GM18909 (cell line): ENCODE measurements around the gene GAS6.

Experiments used
- ATAC-seq: cut with Tn5 transposase; IDR thresholded peaks from one replicate; pipeline ENCODE4 v1.9.1; 2021; ENCODE audit warnings: mild to moderate bottlenecking; ENCODE audit not compliant: unreplicated experiment, poor library complexity

GAS6 gene

DNA sequence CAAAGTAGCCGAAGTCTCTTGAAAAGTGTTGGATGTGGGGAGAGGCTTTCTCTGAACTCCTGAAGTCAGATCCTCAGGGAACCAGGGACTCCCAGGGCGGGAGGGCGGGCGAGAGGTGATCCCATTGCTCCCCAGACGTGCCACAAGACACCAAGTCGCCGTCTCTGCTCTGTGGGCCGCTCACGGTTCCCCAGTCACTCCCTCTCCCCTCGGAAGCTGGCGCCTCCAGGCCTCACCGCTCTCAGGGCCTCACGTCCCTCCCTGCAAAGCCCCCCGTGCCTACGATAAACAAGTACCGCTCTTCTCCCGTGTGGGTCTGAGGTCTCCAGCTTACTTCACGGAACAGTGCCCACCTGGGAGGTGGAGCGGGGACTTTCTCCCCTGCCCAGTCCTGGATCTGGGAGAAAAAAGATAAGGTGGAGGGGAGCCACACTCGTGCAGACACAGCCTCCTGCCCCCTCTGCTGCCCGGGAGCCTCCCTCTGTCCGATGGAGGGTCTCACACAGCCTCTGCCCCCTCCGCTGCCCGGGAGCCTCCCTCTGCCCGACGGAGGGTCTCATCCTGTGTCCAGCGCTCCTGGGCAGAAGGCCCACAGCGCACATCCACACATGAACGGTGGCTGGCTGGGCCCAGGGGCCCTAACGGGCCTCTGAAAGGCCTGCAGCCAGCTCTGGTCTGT lies 50.7 kb downstream of the GAS6 start:
- no peak for ATAC-seq

DNA sequence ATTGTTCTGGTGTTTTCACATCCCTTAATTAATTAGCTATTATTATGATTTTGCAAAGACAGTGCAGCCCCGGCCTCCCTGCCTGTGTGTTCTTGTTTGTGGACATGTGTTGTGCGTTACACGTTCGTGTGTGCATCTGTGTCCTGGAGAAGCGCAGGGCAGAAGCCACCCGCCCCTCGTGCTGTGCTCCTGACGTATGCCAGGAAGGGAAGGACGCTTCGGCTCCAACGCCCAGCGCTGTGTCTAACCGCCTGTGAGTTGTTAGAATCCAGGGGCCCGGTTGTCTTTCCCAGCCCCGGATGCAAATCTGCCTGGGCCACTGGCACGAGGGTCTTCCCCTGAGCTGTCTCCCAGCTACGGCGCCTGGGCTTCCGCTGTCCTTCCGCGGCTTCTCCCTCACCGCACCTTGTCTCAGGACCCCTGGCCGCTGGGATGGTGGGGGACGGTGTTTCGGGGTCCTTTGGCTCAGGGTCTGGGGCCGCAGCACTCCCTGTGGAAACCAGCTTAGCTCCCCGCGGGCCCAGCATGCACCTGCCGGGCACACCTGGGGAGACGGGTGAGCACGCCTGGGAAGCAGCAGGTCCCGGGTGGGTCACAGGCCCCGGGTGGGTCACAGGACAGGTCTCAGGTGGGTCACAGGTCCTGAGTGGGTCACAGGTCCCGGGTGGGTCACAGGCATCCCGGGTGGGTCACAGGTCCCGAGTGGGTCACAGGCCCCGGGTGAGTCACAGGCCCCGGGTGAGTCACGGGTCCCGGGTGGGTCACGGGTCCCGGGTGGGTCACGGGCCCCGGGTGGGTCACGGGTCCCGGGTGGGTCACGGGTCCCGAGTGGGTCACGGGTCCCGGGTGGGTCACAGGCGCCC lies 51.5 kb downstream of the GAS6 start:
- no peak for ATAC-seq

DNA sequence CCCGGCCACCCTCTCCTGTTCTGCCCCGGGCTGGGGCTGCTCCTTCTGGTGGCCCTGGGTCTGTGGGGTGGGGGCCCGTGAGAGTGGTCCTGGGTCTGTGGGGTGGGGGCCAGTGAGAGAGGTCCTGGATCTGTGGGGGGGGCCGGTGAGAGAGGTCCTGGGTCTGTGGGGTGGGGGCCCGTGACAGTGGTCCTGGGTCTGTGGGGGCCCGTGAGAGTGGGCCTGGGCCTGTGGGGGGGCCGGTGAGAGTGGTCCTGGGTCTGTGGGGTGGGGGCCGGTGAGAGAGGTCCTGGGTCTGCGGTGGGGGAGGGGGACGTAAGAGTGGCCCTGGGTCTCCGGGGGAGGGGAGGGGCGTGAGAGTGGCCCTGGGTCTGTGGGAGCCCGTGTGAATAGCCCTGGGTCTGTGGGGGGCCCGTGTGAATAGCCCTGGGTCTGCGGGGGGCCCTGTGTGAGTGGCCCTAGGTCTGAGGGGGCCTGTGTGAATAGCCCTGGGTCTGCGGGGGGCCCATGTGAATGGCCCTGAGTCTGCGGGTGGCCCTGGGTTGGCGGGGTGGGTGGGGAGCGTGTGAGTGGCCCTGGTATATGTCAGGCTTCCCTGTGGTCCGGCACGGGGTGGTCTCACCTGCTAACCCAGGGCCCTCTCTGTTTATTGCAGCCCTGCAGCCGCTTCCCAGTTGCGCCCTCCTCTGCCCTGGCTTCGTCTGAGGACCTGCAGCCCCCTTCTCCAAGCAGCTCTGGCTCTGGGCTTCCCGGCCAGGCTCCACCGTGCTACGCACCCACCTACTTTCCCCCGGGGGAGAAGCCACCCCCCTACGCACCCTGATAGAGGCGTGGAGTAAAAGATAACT lies 52.6 kb downstream of the GAS6 start:
- ATAC-seq, result no peak

DNA sequence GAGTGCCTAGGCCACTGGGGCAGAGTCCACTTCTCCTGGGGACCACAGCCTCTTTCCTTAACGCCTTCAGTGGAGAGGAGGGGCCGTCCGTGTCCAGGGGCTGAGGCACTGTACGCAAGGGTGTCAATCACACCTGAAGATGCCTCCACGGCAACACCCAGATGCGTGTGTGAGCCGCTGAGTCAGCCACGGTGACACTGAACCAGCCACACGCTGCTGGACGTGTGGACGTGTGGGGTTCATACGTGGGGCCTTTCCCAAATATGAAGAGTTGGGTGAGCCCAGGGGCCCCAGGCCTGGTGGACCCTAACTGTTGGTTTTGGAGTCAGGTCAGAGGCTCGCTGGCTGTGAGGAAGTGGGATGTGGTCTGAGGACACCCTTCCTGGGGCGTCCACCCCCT lies 53.2 kb downstream of the GAS6 start:
- no peak for ATAC-seq

DNA sequence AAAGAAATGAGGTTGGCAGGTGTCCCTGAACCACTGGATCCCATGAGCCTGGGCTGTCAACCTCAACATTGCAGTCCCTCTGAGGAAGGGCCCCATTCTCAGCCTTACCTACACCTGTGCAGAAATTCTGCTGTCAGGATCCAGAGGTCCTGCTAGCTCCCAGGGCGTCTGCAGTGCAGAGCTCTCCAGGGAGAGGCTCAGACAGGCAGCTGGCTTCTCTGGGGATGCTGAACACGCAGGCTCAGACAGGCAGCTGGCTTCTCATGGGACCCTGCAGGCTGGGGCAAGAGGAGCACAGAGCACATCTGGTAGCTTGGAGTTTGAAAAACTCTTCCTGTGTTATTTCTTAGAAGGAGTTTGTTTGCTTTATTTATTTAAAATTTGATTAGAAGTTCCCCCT lies 53.9 kb downstream of the GAS6 start:
- no peak for ATAC-seq

DNA sequence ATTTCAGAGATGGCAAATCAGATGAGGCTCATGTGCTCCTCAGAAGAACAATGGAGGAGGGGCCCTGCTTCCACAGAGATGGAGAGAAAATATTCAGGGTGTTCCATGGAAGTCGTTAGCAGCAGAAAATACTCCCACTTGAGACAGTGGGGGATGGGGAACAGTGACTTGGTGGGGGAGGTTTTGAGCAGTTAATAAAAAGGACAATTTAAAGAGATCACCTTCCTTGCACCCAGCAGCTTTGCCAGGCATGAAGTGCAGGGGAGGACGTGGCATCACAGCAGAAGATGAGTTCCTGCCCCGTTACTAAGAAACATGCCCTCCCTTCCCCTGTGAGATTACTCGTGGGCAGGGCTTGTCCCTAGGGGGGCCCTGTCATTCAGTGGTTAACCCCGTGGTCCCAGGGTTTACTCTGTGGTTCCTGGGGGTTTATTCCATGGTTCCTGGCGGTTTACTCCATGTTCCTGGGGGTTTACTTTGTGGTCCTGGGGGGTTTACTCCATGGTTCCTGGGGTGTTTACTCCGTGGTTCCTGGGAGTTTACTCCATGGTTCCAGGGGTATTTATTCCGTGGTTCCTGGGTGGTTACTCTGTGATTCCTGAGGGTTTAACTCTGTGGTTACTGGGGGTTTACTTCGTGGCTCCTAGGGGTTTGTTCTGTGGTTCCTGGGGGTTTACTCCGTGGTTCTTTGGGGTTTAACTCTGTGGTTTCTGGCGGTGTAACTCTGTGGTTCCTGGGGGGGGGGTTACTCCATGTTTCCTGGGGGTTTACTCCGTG lies 55.6 kb downstream of the GAS6 start:
- ATAC-seq, result no peak

DNA sequence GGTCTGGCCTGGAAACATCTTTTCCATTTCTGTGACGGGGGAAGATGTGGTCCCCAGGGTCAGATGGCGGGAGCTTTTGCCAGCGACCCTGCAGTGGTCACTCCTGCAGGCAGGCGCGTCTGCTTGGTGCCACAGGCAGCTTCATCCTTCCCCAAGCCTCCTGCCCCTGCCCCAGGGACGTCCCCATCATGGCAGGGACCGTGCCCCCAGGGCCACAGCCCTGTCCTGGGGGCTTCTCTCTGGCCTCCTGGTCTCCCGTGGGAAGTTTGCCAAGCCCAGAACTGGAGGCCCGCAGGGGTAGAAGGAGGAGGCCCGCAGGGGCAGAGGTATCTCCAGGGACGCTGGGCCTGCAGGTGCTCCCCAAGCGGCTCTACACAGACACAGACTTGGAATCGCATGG lies 57.4 kb downstream of the GAS6 start:
- no peak for ATAC-seq

DNA sequence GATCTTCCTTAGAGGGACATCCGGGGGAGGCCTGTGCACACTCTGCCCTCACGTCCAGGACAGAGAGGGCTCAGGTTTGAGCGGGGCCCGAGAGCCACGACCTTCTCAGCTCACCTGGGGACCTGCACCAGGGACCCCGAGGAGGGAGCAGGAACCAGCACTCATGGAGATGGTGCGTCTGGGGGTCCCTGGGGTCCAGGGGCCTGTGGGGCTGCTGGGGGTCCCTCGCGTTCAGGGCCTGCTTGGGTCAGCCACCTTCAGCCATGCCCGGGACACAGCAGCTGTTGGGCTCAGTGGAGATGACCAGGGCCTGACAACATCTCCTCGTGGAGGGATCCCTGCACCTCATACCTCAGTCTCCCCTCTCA lies 57.8 kb downstream of the GAS6 start:
- no peak for ATAC-seq

DNA sequence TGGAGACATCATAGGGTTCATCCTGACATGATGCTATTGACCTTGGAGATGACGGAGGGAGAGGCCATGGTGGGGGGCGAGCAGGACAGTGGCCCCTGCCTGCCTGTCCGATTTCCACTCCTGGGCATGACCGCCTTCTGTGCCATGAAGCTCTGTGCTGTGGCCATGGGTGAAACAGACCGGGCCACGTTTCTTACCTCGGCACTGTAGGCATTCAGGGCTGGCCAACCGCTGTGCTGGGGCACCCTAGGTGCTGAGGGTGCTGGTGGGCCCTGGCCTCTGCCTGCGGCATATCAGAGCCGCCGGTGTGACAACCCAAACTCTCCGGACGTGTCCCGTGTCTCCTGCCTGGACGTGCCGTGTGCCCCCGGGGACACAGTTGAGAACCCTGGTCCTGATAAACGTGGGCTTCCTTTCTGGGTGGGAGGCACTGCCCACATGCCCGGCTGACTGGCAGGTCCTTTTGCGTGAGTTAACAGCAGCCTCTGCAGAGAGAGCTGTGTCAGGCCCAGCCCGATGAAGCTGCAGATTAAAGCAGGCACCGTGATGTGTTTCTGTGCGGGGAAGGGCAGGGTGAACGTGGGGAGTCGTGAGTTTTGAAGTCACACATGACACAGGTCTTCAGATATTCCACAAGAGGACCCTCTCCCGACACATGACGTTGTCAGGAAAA lies 58.3 kb downstream of the GAS6 start:
- no peak for ATAC-seq

DNA sequence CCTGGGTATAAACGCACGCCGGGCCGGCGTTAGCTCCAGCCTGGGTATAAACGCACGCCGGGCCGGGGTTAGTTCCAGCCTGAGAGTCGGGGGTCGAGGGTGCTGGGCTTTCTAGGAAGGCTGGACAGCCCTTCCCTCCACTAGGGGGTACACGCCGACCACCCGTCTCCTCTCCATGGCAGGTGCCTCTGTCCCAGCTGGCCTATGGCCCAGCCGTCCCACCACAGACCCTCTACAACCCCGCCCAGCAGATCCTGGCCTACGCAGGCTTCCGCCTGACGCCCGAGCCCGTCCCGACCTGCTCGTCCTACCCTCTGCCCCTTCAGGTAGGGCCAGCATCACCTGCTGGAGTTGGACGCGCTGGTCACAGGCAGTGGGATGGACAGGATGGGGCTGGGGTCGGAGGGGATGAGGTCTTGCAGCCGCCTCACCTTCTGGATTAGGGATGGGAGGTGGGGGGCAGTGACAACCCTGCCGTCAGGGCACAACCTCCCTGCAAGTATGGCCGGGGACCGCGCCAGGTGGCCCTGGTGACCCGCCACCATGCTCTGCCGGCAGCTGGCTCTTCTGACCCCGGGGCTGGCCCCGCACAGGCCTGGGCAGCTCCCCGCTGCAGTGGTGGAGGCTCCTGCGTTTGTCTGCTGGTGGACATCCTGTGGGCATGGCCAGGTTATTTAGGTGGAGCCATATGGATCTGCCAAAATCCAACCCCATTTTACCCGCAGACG lies 59.0 kb downstream of the GAS6 start:
- ATAC-seq, result no peak

DNA sequence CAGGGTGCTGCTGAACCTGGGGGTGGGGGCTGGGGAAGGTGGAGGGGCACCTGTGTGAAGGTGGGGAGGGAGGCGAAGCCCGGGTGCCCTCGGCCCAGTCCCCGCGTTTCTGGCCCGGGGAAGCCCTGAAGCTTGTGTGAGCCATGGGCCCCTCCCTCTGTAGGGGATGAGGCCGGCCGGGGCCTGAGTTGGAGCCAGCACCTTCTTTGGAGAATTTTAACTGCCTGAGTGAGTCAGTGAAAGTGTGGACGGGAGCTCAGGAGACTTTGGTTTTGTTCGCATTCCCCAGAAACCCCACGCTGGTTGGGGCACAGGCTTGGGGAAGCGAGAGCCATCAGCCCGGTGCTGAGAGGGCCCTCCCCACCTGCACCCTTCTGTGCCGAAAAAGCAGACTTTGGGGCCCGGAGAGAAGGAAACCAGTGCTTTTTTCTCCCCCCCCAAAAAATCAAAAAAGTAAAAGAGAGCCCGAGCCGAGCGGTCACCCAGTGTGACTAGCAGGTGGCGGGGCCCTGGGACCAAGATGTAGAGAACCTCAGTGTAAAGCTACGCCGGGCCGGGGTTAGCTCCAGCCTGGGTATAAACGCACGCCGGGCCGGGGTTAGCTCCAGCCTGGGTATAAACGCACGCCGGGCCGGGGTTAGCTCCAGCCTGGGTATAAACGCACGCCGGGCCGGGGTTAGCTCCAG lies 59.7 kb downstream of the GAS6 start:
- ATAC-seq, result no peak

DNA sequence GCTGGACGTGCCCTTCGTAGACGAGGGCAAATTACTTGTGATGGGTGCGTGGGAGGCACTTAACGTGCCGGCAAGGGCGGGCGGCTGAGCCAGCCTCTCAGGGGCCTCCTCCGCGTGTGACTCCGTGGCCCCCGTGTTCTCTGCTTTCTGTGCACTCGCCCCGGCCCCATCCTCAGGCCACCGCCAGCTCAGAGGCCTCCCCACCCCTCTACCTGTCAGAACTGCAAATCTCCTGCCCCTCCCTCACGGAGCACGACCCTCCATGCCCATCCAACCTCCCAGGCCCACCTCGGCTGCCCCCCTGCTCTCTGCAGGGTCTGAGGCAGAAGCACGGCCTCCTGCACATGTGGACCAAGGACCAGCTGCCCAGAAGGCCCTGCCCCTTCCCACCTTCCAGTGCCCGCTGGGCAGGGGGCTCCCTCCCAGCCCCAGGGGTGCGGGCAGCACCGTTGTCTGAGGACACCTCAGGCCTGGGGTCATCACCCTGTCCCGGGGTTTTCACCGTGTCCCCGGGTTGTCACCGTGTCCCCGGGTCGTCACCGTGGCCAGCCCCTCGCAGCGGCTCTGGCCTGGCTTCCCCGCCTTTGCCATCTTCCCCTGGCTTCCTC lies 60.4 kb downstream of the GAS6 start:
- no peak for ATAC-seq

DNA sequence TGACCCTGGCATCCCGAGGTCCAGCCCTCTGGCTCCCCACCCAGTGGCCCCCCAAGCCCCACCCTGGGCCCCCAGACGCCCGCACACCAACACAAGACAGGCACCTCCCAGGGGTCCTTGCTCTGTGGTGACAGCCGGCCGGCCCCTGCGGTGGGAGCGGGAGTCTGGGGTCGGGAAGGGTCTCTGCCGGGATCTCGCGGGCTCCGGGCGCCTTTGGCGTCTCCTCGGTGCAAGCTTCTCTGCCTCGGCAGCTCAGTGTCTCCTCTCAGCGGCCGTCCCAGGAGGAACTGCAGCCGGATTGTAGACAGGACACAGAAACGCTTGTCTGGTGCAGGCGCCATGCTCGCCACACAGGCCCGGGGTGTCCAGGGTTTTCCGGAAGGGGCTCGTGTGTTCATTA lies 61.1 kb downstream of the GAS6 start:
- ATAC-seq, result no peak

DNA sequence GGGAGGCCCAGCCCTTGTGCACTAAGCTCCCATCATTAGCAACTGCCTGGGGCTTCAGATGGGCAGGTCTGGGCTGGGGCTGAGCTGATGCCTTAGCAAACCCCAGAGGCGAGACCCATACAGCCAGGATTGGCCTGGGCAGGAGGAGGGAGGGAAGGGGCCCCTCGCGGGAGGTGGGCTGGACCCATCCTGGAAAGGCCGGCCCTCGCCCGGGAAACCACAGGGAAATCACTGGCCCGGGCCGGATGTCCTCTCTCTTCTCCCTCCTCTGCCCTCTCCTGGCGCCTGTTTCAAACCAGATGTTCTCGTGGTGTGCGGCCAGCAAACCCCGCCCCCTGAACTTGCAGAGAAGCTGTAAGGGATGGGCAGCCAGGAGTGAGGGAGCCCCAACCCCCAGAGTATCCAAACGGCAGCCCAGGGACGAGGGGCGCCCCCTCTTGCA lies 61.8 kb downstream of the GAS6 start:
- ATAC-seq, result no peak

DNA sequence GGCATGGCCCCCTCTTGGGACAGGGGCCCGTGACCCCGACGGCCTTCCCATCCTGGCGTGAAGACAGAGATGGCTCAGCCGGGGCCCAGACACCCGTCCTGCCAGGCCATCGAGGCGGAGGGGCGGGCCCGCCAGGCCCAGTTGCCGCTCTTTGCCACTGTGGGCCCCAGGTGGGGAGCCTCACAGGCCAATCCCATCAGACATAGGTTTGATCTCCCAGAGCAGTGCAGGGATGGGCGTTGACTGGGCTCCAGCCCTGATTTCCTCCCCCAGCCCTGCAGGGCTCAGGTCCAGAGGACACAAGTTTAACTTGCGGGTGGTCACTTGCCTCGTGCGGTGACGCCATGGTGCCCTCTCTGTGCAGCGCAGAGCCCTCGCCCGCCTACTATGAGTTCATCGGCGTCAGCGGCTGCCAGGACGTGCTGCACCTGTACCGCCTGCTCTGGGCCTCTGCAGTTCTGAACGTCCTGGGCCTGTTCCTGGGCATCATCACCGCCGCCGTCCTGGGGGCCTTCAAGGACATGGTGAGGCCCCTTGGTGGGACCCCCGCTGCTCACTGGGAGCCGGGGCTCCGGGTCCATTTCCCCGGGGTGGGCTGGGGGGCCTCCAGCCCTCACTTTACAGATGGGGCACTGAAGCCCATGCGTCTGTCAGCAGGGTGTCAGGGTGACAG lies 62.5 kb downstream of the GAS6 start:
- ATAC-seq, result no peak

DNA sequence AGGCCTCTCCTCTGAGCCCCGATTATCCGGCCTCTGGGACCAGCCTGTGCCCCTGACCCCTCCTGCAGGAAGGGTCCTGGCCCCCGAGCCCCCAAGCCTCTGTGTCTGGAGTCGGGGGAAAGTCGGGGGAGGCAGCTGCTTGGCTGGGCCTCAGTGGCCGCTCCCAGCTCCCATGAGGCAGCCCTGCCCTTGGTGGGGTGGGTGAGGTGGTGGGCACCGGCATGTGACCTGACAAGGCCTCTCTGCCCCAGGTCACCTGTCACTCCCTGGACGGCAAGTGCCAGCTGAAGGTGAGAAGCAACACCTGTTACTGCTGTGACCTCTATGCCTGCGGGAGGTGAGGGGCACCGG lies 63.3 kb downstream of the GAS6 start:
- ATAC-seq, result no peak

DNA sequence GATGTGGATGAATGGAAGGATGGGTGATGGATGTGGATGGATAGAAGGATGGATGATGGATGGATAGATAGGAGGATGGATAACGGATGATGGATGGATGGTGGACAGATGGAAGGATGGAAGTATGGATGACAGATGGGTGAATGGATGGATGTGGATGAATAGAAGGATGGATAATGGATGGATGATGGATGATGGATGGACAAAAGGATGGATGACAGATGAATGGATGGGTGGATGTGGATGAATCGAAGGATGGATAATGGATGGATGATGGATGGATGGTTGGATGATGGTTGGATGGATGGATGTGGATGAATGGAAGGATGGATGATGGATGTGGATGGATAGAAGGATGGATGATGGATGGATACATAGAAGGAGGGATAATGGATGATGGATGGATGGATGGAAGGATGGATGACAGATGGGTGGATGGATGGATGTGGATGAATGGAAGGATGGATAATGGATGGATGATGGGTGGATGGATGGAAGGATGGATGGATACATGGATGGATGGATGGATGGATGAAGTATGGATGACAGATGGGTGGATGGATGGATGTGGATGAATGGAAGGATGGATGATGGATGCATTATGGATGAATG lies 65.6 kb downstream of the GAS6 start:
- no peak for ATAC-seq
